Measurements from ENCODE around the gene FAM170A.

DNA sequence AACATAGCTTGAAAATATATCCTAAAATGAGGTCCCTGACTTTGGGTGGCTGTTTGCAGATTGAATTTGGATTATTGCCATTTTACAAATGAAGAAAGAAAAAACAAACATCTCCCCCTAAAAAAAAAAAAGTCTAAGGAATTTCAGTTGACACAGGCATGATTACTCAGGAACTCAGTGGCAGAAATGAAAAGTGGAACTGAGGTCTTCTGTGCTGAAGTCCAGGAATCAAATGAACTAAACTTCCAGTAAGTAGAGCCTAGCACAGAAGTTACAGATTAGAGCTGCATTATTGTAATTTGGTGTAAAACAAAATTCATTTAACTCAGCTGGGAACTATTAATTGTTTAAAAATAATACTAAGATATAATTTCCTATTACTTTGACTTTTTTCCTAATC lies 26.7 kb downstream of the FAM170A start:
- TF ChIP-seq, protein P1, sequence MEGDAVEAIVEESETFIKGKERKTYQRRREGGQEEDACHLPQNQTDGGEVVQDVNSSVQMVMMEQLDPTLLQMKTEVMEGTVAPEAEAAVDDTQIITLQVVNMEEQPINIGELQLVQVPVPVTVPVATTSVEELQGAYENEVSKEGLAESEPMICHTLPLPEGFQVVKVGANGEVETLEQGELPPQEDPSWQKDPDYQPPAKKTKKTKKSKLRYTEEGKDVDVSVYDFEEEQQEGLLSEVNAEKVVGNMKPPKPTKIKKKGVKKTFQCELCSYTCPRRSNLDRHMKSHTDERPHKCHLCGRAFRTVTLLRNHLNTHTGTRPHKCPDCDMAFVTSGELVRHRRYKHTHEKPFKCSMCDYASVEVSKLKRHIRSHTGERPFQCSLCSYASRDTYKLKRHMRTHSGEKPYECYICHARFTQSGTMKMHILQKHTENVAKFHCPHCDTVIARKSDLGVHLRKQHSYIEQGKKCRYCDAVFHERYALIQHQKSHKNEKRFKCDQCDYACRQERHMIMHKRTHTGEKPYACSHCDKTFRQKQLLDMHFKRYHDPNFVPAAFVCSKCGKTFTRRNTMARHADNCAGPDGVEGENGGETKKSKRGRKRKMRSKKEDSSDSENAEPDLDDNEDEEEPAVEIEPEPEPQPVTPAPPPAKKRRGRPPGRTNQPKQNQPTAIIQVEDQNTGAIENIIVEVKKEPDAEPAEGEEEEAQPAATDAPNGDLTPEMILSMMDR (IDR thresholded peaks at IDR 0.05): no peak
- TF ChIP-seq SP1 (CRISPR knock-in tag; conservative IDR thresholded peaks at IDR 0.05) (no peak), TEAD4 (CRISPR knock-in tag; IDR thresholded peaks at IDR 0.05) (no peak), CREB1 (CRISPR knock-in tag; IDR thresholded peaks at IDR 0.05) (no peak), MXD4 (CRISPR knock-in tag; IDR thresholded peaks at IDR 0.05; ENCODE audit: borderline replicate concordance) (no peak), ZNF263 (CRISPR knock-in tag; IDR thresholded peaks at IDR 0.05; ENCODE audit: low read depth) (no peak)
- TF ChIP-seq, protein P2, sequence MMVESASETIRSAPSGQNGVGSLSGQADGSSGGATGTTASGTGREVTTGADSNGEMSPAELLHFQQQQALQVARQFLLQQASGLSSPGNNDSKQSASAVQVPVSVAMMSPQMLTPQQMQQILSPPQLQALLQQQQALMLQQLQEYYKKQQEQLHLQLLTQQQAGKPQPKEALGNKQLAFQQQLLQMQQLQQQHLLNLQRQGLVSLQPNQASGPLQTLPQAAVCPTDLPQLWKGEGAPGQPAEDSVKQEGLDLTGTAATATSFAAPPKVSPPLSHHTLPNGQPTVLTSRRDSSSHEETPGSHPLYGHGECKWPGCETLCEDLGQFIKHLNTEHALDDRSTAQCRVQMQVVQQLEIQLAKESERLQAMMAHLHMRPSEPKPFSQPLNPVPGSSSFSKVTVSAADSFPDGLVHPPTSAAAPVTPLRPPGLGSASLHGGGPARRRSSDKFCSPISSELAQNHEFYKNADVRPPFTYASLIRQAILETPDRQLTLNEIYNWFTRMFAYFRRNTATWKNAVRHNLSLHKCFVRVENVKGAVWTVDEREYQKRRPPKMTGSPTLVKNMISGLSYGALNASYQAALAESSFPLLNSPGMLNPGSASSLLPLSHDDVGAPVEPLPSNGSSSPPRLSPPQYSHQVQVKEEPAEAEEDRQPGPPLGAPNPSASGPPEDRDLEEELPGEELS (CRISPR knock-in tag; IDR thresholded peaks at IDR 0.05): no peak
- TF ChIP-seq, protein P3, sequence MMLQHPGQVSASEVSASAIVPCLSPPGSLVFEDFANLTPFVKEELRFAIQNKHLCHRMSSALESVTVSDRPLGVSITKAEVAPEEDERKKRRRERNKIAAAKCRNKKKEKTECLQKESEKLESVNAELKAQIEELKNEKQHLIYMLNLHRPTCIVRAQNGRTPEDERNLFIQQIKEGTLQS (CRISPR knock-in tag; conservative IDR thresholded peaks at IDR 0.05): no peak
- TF ChIP-seq, protein P4, sequence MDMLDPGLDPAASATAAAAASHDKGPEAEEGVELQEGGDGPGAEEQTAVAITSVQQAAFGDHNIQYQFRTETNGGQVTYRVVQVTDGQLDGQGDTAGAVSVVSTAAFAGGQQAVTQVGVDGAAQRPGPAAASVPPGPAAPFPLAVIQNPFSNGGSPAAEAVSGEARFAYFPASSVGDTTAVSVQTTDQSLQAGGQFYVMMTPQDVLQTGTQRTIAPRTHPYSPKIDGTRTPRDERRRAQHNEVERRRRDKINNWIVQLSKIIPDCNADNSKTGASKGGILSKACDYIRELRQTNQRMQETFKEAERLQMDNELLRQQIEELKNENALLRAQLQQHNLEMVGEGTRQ (CRISPR knock-in tag; IDR thresholded peaks at IDR 0.05): no peak

All from WTC11 (cell line).